Psoas muscle (tissue), 8 donors: ENCODE measurements around the gene DENND1A. TPM values are rescaled to one million over a fixed set of nuclear protein-coding genes. Genes with fewer than 3 reads are reported as not detected.

Source experiments
- ATAC-seq, 4 donors: fragments of 200-7000 bp; cut with Tn5 transposase; one replicate each; pipeline ENCODE4 v1.9.1; 2020; ENCODE audit warnings: moderate library complexity in 3 of 4, mild to moderate bottlenecking in 2 of 4
- DNase-seq, 2 donors: peaks; one replicate each; pipeline ENCODE4 v3.0.0-alpha.2; 2020
- H3K27ac ChIP-seq: fragments of 200-600 bp; one replicate; pipeline ENCODE4 v1.8.0; 2022
- H3K27me3 ChIP-seq, 3 donors: fragments of 200-600 bp in 1 of 3; one replicate each; pipeline versions ENCODE4 v1.6.1 to v1.8.0; 2013 to 2022; ENCODE audit warnings: low read length in 2 of 3, mild to moderate bottlenecking in 2 of 3, moderate library complexity in 1 of 3; ENCODE audit not compliant: insufficient read depth in 3 of 3
- H3K36me3 ChIP-seq, 2 donors: fragments of 200-600 bp in 1 of 2; one replicate each; pipeline versions ENCODE4 v1.6.1 to v1.8.0; 2013 to 2022; ENCODE audit warnings: low read depth in 1 of 2, mild to moderate bottlenecking in 1 of 2, moderate library complexity in 1 of 2; ENCODE audit not compliant: insufficient read depth in 1 of 2
- H3K4me1 ChIP-seq: fragments of 200-600 bp; one replicate; pipeline ENCODE4 v1.8.0; 2022
- H3K4me3 ChIP-seq: fragments of 200-600 bp; one replicate; pipeline ENCODE4 v1.8.0; 2022; ENCODE audit warnings: mild to moderate bottlenecking
- H3K9me3 ChIP-seq: fragments of 200-600 bp; one replicate; pipeline ENCODE4 v1.8.0; 2022
- WGBS, 3 donors: extraction: QIAGEN DNeasy Blood & Tissue Kit; methylation state at CpG; one replicate each; pipeline versions ENCODE4 v1.1.6 to v1.1.7; 2013; 5-methylcytosine and 5-hydroxymethylcytosine counted together
- intact Hi-C, 2 donors: fragments of 100-400 bp; cut with DNase I; formaldehyde crosslinking; loops; one replicate each; pipeline versions ENCODE4 v1.11.0 to v1.14.2; 2022
- polyA plus RNA-seq, 3 donors: library from polyadenylated mRNA; stranded (reverse); fragments of 200-250 nt; gene quantifications; one replicate each; pipeline ENCODE4 v1.2.3, GENCODE V29; 2013
- total RNA-seq, 4 donors: library from RNA; stranded (reverse); fragmentation: NEBNext Ultra II Directional in 2 of 4; extraction: Animal tissue kit (Norgen Biotek cat#: 25700) in 2 of 4; gene quantifications; one replicate each; pipeline versions ENCODE4 v1.2.1 to v1.2.4, GENCODE V29; 2021 to 2023
- TF ChIP-seq, protein P1 (sequence below): fragments of 200-600 bp; IDR thresholded peaks from one replicate; pipeline ENCODE4 v1.8.0; 2022; ENCODE audit warnings: antibody characterized with exemption
- donor health status: healthy with polysubstance abuse.
- donor health status: DM: no; HTN: no; CAD: no; lungs with moderate emphysema.
- donor health status: Bipolar disorder and iron deficiency.
- donor health status: healthy.
- donor health status: DM: yes; HTN: yes; CAD: no.
- donor health status: DM: no; HTN: no; CAD: no.
- donor health status: DM: no; HTN: no; CAD: no.
- donor health status: DM: yes; HTN: yes; CAD: no.

The DENND1A gene
- total and polyA plus RNA-seq, 7 donors: 6.1 to 17.3 (median 13.9) TPM

DNA sequence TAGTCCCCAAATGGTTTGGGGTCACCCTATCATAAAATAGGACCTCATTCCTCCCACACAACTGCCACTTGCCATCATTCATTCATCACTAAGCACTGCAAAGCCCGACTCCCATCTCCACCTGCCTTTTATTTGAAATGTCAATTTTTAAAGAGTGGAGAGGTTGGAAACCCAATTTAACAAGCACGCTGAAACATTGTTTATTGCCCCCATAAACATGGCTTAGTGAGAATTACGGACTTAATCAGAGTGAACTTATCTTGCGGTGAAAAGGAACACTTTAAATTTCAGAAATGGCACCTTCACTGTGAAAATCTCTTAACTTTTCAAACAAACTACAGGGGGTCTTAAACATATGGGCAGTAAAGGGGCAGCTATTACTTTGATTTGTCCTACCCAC is 332.9 kb downstream of the DENND1A start:
- WGBS, 3 donors: 94 to 97% (median 97%) methylated on average over 4 of the region's 4 CpGs
- H3K36me3 ChIP-seq: no peaks in the 10 kb centered on the region
- no peaks in the 10 kb centered on the region for H3K4me1 ChIP-seq
- TF ChIP-seq, protein P1, sequence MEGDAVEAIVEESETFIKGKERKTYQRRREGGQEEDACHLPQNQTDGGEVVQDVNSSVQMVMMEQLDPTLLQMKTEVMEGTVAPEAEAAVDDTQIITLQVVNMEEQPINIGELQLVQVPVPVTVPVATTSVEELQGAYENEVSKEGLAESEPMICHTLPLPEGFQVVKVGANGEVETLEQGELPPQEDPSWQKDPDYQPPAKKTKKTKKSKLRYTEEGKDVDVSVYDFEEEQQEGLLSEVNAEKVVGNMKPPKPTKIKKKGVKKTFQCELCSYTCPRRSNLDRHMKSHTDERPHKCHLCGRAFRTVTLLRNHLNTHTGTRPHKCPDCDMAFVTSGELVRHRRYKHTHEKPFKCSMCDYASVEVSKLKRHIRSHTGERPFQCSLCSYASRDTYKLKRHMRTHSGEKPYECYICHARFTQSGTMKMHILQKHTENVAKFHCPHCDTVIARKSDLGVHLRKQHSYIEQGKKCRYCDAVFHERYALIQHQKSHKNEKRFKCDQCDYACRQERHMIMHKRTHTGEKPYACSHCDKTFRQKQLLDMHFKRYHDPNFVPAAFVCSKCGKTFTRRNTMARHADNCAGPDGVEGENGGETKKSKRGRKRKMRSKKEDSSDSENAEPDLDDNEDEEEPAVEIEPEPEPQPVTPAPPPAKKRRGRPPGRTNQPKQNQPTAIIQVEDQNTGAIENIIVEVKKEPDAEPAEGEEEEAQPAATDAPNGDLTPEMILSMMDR: no peak
- H3K27me3 ChIP-seq: no peaks in the 10 kb centered on the region
- H3K27ac ChIP-seq: no peak overlapping the region
- ATAC-seq (no peak), DNase-seq (no peak)
- no peaks in the 10 kb centered on the region for H3K9me3 ChIP-seq
- no peak overlapping the region for H3K4me3 ChIP-seq
- intact Hi-C loops: no loop called here

DNA sequence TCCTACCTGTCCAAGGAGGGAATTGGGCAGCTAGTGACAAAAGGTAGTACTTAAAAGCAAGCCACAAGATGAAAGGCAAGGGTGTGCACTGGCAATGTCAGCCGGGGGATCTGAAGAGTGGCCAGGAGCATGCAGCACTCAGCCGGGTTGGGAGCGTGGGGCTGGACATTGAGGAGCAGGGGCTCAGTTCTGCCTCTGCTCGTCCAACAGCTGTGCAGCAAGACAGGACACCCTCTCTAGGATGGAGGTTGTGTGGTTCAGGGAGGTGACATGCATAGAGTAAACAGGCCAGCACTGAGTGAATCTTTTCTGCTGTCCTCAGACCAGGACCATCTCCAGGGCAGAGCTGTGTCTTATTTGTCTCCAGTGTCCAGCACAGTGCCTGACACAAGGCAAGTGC is 338.6 kb downstream of the DENND1A start:
- ATAC-seq (no peak), DNase-seq (no peak)
- H3K27ac ChIP-seq: no peak overlapping the region
- TF ChIP-seq, protein P1: no peak
- intact Hi-C loops: no loop called here
- no peak overlapping the region for H3K4me3 ChIP-seq
- 81 to 86% (median 83%) methylated on average over 4 of the region's 4 CpGs for WGBS, 3 donors
- H3K36me3 ChIP-seq: no peaks in the 10 kb centered on the region
- H3K4me1 ChIP-seq: no peaks in the 10 kb centered on the region
- H3K9me3 ChIP-seq: no peaks in the 10 kb centered on the region
- no peaks in the 10 kb centered on the region for H3K27me3 ChIP-seq

DNA sequence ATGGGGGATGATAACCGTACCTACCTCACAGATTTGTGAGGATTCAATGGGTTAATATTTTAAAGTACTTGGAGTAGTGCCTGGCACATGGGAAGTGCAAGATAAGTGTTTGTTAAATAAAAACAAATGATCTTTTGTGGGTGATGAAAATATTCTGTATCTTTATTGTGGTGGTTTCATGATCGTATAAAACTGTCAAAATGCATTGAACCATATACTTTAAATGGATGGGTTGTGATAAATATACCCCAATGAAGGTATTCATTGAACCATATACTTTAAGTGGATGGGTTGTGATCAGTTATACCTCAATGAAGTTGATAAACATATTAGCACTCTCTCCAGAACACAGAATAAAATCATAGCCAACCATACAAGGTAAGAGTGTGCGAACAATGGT is 339.4 kb downstream of the DENND1A start:
- Histone ChIP-seq H3K36me3 (no peaks in the 10 kb centered on the region), H3K27me3 (no peaks in the 10 kb centered on the region), H3K27ac (no peak overlapping the region), H3K4me1 (no peaks in the 10 kb centered on the region), H3K4me3 (no peak overlapping the region), H3K9me3 (no peaks in the 10 kb centered on the region)
- intact Hi-C loops: no loop called here
- ATAC-seq (no peak), DNase-seq (no peak)
- TF ChIP-seq, protein P1: no peak
- WGBS, 3 donors: 95 to 98% (median 95%) methylated on average over 3 of the region's 3 CpGs

DNA sequence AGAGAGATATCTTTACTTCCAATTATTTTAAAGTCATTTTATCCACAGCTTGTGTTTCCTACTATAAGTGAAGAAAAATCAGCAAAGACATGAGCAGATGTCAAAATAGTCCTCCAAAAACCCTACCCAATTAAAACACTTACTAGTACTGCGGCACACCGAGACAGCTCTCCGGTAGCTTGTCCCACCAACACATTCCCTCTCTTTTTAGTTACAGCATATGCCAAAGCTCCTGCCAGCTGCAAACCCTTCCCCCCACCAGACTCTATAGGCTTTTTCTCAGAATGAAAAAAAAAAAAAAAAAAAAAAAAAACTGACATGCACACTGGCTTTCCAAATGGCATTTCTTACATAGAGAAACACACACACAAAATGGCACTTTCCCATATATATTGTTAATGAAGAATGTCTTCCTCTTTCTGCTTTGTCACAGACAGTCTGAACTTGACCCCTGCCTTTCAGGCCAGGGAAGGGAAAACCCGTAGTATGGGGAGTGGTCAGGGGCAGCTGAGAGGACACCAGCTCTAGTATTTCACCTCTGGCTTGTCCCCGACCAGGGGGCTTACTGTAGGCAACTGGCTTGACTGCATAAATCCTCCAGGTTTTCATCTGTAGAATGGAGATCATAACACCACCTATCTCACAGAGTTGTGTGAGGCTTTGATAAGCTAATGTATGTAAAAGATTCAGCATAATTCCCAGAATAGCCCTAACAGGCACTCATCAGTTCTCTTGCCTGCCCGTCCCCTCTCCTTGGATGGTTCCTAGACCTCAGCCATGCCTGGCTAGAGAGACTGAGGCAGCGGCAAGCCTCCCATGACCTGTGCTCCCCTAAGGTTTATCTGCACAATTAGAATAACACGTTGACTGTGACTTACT is 340.3 kb downstream of the DENND1A start:
- no peak for DNase-seq
- TF ChIP-seq, protein P1: no peak
- Histone ChIP-seq H3K27ac (no peak overlapping the region), H3K9me3 (no peaks in the 10 kb centered on the region), H3K36me3 (no peaks in the 10 kb centered on the region), H3K27me3 (no peaks in the 10 kb centered on the region), H3K4me1 (no peaks in the 10 kb centered on the region), H3K4me3 (no peak overlapping the region)
- ATAC-seq: no peak
- 83 to 90% (median 84%) methylated on average over 8 of the region's 8 CpGs for WGBS, 3 donors
- intact Hi-C loops: no loop called here

DNA sequence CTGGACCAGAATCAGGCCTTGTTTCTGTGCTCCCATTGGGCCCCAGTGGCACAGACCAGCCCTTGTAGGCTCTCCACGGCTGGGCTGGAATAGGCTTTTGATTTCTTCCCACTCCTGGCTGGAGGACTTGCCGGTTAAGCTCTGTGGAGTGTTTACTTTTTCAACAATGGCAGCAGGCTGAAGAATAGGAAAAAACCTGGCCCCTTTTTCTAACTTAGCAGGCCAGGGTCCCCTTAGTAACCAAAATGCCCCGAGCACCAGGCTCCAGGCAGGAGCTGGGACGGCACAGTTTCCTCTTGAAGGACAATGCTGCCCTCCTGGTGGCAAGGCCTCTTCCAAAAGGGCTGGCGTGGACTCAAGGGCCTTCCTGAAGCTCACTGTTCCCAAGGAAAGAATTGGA is 343.7 kb downstream of the DENND1A start:
- intact Hi-C loops: no loop called here
- H3K36me3 ChIP-seq: peaks cover 0 to 6% of the 10 kb centered on the region in 2 donors
- TF ChIP-seq, protein P1: no peak
- DNase-seq: no peak
- ATAC-seq: no peak
- H3K4me3 ChIP-seq: no peak overlapping the region
- WGBS, 3 donors: 93 to 96% (median 96%) methylated on average over 5 of the region's 5 CpGs
- H3K4me1 ChIP-seq: no peaks in the 10 kb centered on the region
- H3K27me3 ChIP-seq: no peaks in the 10 kb centered on the region
- no peak overlapping the region for H3K27ac ChIP-seq
- H3K9me3 ChIP-seq: no peaks in the 10 kb centered on the region
